Sigmoid colon (tissue), 4 donors: ENCODE results near the gene MAP1B.

Source experiments
- POLR2A ChIP-seq, 2 donors: fragments of 450-650 bp; IDR thresholded peaks; one replicate each; pipeline ENCODE4 v1.6.1; 2016; ENCODE audit warnings: antibody characterized with exemption in 2 of 2, mild to moderate bottlenecking in 2 of 2, moderate library complexity in 2 of 2
- POLR2AphosphoS5 ChIP-seq, 4 donors: sonication (generic); formaldehyde crosslinking; IDR thresholded peaks; one replicate each; pipeline ENCODE4 v1.6.1; 2017; ENCODE audit warnings: antibody characterized with exemption in 4 of 4
- TF ChIP-seq, protein P1 (sequence below), 4 experiments: fragments of 450-650 bp in 3 of 4; fragments of 200-600 bp in 1 of 4; IDR thresholded peaks; one replicate each; pipeline ENCODE4 v1.5.1; 2016 to 2019; ENCODE audit warnings: antibody characterized with exemption in 4 of 4, mild to moderate bottlenecking in 3 of 4, moderate library complexity in 2 of 4

- no peak for TF ChIP-seq POLR2AphosphoS5 (IDR thresholded peaks at IDR 0.05)
- TF ChIP-seq, protein P1, sequence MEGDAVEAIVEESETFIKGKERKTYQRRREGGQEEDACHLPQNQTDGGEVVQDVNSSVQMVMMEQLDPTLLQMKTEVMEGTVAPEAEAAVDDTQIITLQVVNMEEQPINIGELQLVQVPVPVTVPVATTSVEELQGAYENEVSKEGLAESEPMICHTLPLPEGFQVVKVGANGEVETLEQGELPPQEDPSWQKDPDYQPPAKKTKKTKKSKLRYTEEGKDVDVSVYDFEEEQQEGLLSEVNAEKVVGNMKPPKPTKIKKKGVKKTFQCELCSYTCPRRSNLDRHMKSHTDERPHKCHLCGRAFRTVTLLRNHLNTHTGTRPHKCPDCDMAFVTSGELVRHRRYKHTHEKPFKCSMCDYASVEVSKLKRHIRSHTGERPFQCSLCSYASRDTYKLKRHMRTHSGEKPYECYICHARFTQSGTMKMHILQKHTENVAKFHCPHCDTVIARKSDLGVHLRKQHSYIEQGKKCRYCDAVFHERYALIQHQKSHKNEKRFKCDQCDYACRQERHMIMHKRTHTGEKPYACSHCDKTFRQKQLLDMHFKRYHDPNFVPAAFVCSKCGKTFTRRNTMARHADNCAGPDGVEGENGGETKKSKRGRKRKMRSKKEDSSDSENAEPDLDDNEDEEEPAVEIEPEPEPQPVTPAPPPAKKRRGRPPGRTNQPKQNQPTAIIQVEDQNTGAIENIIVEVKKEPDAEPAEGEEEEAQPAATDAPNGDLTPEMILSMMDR (IDR thresholded peaks at IDR 0.05), result no peak
- TF ChIP-seq POLR2A (IDR thresholded peaks at IDR 0.05), result no peak
These were observed 130.6 kb downstream of the MAP1B start for GRCh38 chr5:72237879-72238278.
